ENCODE results near the gene SPEF2.
"Not testable (repeated sequence)": the region's sequence is repeated elsewhere in the genome, so short reads cannot be mapped to it uniquely, and the experiment has no call there.

The SPEF2 gene

GRCh38 chr5:35849860-35850259, 232.2 kb downstream of the SPEF2 start:
- no peak for DNase-seq (ENCODE audit: extremely low read depth in 1 of 2, low read depth in 1 of 2)

GRCh38 chr5:35850967-35851680, 233.5 kb downstream of the SPEF2 start:
- no peak for DNase-seq (ENCODE audit: extremely low read depth in 1 of 2, low read depth in 1 of 2)

GRCh38 chr5:35852084-35852734, 234.5 kb downstream of the SPEF2 start:
- DNase-seq (ENCODE audit: extremely low read depth in 1 of 2, low read depth in 1 of 2): no peak

- DNase-seq (ENCODE audit: extremely low read depth in 1 of 2, low read depth in 1 of 2): no peak
These were observed 235.1 kb downstream of the SPEF2 start for GRCh38 chr5:35852773-35853172.

GRCh38 chr5:35853631-35854030, 236.0 kb downstream of the SPEF2 start:
- DNase-seq (ENCODE audit: extremely low read depth in 1 of 2, low read depth in 1 of 2): peak in 1 of 2 donors; percentile 39

GRCh38 chr5:35854248-35854647, 236.6 kb downstream of the SPEF2 start:
- peak; percentile 47 to 68 for DNase-seq (ENCODE audit: extremely low read depth in 1 of 2, low read depth in 1 of 2)

GRCh38 chr5:35855187-35855586, 237.5 kb downstream of the SPEF2 start:
- no peak for DNase-seq (ENCODE audit: extremely low read depth in 1 of 2, low read depth in 1 of 2)

- DNase-seq (ENCODE audit: extremely low read depth in 1 of 2, low read depth in 1 of 2): not testable (repeated sequence)
These were observed 238.6 kb downstream of the SPEF2 start for GRCh38 chr5:35856186-35856764.

GRCh38 chr5:35856765-35857351, 239.2 kb downstream of the SPEF2 start, which contains the start of gene IL7R:
Gene IL7R (plus strand): TSS chr5:35856891. CDS start chr5:35856978, 87 bp downstream.
- DNase-seq (ENCODE audit: extremely low read depth in 1 of 2, low read depth in 1 of 2): no peak

GRCh38 chr5:35857606-35858205, 240.0 kb downstream of the SPEF2 start:
- no peak for DNase-seq (ENCODE audit: extremely low read depth in 1 of 2, low read depth in 1 of 2)

- DNase-seq (ENCODE audit: extremely low read depth in 1 of 2, low read depth in 1 of 2): no peak
These were observed 241.5 kb downstream of the SPEF2 start for GRCh38 chr5:35859101-35859661.

- DNase-seq (ENCODE audit: extremely low read depth in 1 of 2, low read depth in 1 of 2): no peak
These were observed 243.0 kb downstream of the SPEF2 start for GRCh38 chr5:35860686-35861085.

GRCh38 chr5:35861718-35862117, 244.1 kb downstream of the SPEF2 start:
- DNase-seq (ENCODE audit: extremely low read depth in 1 of 2, low read depth in 1 of 2): no peak

- no peak for DNase-seq (ENCODE audit: extremely low read depth in 1 of 2, low read depth in 1 of 2)
These were observed 244.5 kb downstream of the SPEF2 start for GRCh38 chr5:35862126-35862525.

GRCh38 chr5:35863159-35863558, 245.5 kb downstream of the SPEF2 start:
- DNase-seq (ENCODE audit: extremely low read depth in 1 of 2, low read depth in 1 of 2): no peak
